ENCODE data around the gene CEP164.

The CEP164 gene

DNA sequence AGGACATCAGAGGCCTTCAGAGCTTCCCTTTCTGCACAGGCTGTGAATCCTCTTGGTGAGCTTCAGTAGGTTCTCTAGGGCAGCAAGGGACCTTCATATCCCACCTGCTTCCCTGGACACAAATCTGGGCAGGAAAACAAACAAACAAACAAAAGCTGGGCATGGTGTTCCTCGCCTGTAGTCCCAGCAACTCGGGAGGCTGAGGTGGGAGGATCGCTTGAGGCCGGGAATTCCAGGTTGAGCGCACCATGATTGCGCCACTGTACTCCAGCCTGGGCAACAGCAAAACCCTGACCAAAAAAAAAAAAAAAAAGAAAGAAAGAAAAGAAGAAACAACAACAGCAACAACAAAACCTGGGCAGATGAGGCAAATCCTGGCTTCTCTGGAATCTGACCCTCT lies 92.9 kb downstream of the CEP164 start:
- no peak for DNase-seq (ENCODE audit: low read depth)

DNA sequence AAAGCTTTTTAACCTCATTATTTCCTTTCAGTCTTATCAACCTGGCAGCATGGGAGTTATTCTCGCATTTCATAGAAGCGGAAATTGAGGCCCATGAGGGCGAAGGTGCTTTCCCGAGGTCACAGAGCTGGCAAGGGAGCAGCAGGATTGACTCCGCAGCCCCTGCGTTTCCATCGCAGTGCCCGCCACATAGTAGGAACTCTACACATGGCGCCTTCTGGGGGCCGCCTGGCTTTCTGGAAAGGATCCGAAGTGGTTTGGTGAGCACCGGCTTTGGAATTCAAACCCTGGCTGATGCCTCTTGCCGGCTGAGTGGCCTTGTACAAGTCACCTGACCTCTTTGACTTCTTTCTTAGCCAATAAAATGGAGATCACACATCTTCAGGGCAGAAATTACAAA lies 93.4 kb downstream of the CEP164 start:
- no peak for DNase-seq (ENCODE audit: low read depth)

DNA sequence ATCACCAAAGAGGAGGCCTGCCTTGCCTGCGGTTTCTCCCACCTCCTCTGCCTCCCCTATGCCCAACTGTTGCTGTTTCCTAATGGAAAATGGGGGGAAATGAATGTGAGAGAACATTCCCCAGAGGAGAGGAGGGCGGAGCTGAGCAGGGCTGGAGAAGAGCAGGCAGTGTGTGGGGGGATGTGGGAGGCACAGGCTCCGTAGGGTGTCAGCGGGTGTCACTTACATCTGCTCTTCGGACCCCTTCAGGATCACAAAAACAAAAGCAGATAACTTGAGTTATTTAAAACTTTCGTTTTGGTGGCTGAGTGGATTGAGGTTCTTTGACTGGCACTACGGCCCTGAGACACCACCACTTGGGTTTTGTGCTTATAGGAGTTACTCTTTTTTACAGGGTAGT lies 93.8 kb downstream of the CEP164 start:
- no peak for DNase-seq (ENCODE audit: low read depth)

DNA sequence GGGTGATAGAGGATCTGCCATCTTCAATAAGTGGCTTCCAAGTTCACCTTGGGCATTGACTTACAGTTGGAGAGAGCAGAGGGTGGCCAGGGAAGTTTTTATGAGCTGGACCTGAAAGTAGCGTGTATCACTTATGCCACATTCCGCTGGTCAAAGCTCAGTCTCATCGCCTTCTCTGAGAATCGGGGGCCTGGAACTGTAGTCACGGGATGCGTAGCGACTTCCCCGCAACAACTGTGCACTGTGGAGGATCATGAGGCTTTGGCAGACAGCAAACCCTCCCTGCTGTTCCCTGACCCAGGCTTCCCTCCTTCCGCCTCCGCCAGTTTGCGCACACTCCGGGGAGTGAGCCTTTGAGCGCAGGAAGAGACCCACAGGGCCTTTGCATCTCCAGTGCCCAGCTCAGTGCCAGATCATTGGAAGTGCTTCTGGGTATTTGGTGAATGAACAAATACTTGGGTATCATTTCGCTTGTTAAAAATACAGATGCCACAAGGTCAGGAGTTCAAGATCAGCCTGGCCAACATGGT lies 95.5 kb downstream of the CEP164 start:
- no peak for DNase-seq (ENCODE audit: low read depth)

DNA sequence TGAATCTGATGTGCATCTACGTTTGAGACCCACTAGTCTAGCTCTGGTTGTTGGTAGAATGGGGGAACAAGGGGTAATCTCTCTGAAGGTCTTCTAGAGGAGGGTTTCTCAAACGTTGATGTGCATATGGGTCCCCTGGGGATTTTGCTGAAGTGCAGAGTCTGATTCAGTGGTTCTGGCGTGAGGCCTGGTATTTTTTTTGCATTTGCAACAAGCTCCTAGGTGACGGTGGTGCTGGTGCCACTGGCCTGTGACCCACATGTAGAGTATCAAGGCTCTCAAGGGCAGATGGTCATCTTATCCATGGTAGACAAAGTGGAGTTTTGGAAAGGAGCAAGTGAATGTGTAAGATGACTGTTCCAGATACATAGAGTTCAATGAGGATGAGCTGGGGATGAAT lies 97.1 kb downstream of the CEP164 start:
- no peak for DNase-seq (ENCODE audit: low read depth)

DNA sequence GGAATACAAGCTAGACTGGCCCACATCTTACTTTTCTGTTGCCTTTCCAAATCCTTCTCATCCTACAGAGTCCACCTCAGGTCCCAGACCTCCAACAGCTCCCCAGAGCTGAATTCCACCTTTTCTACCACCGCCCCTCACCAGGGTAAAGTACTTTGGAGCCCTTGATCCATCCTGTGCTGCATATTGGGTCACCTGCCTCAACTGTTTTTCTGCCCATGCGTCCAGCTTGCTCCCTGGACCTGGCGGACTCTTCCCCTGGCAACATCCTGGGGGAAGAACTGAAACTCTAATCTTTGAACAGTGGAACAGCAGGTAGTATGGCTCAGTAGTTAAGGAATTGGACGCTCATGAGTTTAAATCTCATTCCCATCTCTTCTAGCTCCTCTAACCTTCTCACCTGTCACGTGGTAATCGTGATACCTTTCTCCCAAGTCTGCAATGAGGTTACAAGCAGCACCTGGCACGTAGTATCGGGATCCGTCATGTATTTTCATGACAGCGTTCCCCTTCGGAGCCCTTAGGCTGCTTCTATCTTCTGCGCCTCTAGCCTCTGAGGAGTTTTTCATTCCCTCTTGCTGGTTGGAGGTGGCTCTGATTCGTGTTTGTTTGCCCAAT lies 98.1 kb downstream of the CEP164 start:
- DNase-seq (ENCODE audit: low read depth), result no peak

DNA sequence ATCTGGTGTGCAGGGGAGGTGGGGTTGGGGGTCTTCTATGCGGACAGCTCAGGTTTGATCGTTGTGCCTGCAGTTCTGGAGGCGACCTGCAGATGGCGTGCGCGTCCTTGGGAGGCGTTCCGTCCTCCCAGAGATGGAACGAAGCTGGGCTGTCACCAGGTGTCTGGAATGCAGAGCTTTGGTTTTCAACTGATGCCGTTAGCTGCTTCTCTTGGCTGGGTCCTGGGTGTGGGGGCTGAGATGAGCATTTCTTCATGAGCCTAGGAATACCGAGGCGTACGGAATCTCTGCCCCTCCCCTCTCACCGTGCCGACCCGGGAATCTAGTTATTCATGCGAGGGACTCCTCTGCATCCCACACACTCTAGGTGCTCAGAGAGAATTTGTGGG lies 98.6 kb downstream of the CEP164 start:
- peak; percentile 49 for DNase-seq (ENCODE audit: low read depth)

DNA sequence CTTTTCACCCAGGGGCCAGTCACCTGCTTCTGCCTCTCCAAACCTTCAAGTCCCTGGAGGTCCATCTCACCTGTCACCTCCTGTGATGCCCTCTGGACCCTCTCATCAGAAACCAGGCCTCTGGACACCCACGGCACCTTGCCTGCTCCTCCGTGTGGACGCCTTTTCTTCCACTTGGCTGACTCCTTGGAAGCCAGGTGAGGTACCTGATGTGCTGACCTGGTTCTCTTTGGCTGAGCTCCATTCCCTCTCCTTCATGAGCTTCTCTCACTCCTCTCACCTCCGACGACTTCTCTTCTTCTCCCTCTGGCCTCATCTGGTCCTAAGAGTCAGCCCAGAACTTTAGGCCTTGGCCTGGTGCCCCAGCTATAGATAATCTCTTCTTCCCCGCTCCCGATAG lies 99.3 kb downstream of the CEP164 start:
- DNase-seq (ENCODE audit: low read depth), result no peak

DNA sequence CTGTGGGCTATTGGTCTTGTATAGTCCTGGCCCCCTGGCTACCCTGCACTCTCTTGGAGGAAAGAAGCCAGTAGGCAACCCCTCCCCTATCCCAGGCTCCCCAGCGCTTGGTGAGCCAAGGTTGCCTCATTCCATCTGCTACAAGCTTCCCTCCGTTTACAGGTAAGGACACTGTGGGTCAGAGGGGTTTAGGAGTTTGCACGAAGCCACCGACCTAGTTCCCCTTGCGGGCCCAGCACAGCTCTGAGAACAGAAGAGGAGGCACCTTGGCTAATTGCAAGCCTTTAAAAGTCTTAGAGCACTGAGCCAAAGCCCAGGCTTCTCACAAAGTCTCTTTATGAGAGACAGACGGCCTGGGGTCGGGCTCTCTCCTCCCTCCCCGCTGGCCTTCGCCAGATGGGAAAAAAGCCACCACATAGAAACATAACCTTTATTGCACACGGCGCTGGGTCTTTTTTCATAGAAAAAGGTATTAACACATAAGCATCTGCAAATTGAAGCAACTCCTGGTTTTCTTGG lies 99.8 kb downstream of the CEP164 start:
- DNase-seq (ENCODE audit: low read depth), result no peak

DNA sequence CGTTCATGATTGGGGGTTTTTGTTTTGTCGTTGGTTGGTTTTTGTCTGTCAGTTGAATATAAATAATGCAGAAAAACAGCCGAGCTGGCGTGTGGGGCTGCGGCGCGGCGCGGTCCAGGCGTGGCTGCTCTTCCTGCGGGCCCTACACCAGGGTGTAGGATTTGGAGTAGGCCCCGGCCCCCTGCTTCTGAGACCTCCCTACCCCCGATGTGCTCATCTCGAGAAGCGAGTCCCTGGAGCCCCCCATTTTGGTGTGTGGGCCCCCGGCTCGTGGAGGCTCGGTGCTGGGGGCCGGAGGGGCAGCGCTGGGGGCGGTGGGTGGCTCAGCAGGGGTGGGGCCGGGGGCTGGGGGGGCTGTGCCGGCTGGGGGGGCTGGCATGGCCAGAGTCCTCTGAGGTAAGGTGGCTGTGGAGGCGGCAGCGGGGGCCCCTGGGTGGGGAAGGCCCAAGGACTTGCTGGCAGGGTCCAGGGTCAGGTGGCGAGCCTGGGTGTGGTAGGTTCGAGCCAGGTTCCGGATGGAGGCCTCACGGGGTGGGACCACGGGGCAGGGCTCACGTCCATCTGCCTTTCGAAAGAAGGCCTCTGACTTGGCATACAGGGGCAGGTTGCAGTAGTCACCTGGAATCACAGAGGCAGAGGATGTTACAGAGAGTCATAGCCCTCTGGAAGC lies 100.7 kb downstream of the CEP164 start:
- no peak for DNase-seq (ENCODE audit: low read depth)

DNA sequence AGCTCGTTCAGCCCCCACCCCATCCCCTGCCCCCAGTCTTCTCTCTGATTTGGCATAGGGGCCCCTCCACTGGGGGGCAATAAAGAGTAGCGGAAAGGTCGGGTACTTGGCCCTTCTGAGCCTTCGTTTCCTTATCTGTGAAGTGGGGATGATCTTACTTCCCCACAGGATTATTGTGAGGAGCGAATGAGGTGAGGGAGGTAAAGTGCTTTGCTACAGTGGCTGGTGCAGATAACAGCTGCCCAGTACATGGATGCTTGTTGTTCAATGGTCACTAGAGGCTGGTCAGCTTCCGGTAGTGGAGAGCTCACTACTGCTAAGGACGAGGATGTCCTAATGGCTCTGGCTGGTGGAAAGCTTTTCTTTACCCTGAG lies 101.2 kb downstream of the CEP164 start:
- DNase-seq (ENCODE audit: low read depth), result no peak

DNA sequence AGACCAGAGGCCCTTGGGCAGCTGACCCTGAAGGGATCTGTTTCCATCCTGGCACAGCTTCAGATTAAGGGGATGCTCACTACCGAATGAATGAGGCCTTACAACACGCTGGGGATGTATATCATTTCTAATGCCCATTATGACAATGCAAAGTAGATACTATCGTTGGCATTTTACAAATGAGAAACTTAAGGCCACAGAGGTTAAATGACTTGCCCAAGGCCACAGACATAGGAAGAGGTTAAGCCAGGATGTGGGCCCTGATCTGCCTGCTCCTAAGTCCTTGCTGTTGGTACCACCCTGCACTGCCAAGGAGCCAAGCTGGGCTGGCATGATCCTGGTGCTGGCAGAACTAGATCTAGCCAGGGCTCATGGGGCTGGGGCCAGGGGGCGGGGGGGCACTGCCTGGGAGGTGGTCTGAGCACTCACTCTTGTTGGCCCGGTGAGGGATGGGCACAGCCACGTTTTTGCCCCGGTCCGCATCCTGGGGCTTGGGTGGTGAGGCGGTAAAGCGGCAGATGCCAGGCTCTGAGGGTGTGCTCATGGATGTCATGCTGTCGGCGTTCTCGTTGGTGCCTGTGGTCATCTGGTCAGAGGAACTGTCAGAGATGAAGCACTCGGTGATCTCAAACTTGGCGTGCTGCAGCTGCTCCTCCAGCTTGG lies 102.8 kb downstream of the CEP164 start:
- DNase-seq (ENCODE audit: low read depth), result no peak

DNA sequence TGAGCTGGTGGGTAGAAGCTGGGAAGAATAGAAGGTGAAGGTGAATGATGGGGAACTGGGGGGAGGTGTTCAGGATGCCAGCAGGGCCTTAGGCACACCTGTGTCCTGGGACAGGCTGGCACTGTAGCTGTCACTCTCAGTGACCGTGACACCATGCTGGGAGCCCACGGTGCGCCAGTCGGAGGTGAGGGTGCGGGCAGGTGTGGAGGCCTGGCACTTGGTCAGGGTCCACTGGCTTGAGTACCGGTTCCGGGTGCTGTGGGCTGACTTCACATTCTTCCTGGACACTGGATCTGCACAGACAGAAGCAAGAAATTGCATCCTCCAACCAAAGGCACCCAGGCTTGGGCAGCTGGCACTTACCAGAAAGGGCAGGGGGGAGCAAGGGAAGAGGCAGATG lies 103.8 kb downstream of the CEP164 start:
- DNase-seq (ENCODE audit: low read depth), result no peak

DNA sequence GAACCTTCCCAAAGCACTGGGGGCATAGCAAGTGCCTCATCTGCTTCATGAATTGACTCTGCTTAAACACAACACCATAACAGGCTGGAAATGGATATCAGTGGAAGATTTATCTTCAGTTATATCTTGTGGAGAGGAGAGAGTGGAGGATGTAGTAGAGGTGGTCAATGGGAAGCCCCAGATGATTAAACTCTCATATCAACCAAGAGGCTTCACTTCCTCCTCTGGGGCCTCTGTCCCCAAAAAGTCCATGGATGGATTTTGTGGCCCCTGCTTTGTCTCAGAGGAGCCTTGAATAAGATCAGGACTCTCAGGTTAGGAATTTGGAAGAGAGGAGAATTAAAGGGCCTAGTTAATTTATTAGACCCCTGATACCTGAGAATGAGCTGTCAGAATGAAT lies 106.1 kb downstream of the CEP164 start:
- no peak for DNase-seq (ENCODE audit: low read depth)

DNA sequence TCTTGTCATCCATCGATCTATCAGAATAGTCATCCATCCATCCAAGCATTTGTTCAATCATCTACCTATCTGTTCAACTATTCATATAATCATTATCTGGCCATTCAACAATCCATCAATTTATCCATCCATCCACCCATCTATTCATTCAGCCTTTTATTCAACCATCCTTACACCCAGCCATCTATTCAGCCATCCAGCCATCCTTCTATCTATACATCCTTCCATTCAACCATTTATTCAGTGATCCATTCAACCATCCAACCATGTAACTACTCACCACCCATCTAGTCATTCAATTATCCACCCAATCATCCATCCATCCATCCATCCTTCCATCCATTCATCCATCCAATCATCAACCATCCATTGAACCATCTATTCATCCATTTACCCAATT lies 106.8 kb downstream of the CEP164 start:
- DNase-seq (ENCODE audit: low read depth), result no peak

DNA sequence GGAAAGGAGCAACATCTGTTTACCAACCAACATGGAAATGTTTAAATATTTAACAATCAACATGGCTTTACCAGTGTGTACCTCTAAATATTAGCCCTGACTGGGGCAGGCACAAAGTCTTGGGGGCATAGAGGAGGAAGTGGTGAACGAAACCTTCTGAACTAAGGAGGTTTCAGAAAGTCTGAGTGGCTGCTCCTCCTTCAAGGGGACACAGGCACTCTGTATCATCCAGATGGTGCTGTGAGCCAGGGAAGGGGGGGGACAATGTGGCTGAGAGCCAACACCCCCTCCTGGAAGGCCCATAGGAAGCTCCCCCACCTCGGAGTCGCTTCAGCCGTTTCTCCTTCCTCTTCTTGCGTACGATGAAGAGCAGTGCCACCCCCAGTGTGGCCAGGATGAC lies 107.7 kb downstream of the CEP164 start:
- no peak for DNase-seq (ENCODE audit: low read depth)

DNA sequence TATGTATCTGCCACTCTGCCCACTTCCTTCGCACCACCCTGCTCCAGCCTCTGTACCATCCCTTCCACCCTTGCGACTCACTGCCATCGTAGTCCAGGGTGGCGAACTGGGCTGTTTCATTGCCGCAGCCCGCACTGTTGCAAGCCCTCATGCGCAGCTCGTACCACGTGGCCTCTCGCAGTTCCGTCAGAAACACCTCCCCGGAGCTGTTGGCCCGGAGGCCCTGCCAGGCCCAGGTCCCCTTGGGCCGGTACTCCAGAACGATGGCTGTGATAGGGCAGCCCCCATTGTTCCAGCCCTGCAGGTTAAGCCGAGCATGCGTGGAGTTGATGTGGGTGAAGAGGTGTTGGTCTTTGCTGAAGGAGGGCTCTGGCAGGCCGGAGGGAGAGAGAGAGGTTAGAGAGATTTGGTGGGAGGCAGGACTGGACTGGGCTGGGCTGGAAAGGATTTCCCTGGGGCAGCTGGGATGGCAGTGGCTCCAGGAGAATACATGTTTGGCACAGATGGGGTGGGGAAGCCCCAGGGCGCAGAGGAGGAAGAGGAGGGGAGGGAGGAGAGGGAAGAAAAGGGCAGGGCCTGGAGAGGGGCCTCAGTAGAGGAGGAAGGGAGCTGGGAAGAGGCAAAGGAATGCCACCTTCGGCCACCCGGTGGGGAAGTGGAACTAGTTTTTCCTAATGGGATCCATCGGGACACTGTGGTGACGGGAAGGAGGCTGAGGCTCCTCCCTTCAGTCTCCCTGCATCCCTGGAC lies 109.6 kb downstream of the CEP164 start:
- DNase-seq (ENCODE audit: low read depth), result no peak

DNA sequence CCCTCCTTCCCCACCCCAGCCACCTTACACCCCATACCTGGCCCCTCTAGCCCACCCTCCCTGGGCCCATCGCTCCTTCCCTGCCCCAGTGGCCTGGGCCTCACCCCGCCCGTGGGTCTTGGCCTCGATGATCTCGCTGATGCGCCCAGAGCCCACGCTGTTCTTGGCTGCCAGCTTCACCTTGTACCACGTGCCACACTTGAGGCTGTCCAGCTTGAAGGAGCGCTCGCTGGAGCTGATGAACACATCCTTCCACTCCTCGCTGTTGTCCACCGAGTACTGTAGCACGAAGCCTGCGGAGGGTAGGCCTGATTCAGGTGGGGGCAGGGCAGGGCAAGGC lies 110.1 kb downstream of the CEP164 start:
- no peak for DNase-seq (ENCODE audit: low read depth)

DNA sequence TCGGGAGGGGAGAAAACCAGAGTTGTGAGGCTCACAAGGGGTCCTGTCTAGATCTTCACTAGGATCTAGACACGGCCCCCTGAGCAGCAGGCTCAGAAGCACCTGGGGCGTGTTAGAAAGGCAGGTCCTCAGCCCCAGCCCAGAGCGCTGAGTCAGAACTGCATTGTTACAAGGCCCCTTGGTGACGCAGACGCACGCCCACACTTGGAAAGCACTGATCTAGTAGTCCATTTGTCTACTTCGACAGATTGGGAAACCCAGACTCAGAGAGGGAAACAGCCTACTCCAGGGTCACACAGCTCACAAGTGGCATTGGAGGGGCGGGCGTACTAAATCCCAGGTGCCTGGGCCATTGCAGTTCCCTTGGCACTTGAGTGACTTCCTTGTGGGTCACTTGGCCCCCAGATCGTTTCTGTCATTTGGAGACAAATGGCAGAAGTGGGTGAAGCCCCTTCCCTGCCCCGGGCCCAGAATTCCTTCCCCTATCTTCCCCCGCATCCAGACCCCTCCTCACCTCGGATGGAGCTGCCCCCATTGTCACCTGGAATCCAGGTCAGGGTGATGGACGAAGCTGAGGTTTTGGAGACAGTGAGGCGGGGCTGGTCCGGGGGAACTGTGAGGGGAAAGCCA lies 110.8 kb downstream of the CEP164 start:
- DNase-seq (ENCODE audit: low read depth), result no peak

DNA sequence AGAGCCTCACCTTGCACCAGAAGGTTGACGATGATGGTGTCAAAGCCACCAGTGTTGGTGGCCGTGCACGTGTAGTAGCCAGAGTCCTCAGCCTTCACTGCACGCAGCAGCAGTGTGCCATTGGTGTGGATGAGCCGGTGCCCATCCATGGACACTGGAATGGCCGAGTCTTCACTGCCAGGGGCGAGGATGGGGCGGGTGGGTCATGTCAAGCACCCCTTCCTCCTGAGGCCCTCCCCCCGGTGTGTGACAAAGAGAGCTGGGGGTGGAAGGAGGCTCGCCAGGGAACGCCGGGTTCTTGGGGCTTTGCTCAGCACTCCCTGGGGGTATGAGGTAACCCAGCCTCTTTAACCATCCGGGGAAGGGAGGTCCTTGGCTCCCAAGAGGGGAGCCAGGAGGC lies 111.6 kb downstream of the CEP164 start:
- DNase-seq (ENCODE audit: low read depth), result no peak

DNA sequence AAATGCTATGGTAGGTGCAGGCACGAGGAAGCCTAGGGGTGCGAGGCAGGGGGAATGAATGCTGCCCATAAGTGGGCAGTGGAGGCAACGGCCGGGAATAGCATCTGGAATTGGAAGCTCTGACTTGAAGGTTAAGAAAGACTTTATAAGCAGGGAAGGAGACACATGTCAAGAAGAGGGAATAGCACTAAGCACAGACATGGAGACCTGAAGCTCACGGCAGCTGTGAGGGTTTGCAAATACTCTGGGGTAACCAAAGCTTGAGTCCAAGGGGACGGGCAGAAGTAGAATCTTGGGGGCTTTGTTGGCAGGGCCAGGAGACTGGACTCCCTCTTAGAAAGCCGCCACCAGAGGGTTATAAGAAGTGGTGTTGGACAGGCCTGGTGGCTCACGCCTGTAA lies 112.6 kb downstream of the CEP164 start:
- DNase-seq (ENCODE audit: low read depth), result no peak
